Upper lobe of left lung (tissue), 6 donors: Measurements from ENCODE around the gene NFASC. TPM values are rescaled to one million over a fixed set of nuclear protein-coding genes. Genes with fewer than 3 reads are reported as not detected.

Experiments
- ATAC-seq, 2 donors: fragments of 200-7000 bp; cut with Tn5 transposase; one replicate each; pipeline ENCODE4 v1.9.1; 2022; ENCODE audit warnings: mild to moderate bottlenecking in 2 of 2, moderate library complexity in 2 of 2; ENCODE audit not compliant: low FRiP score in 2 of 2
- DNase-seq, 2 donors: peaks; one replicate each; pipeline ENCODE4 v3.0.0-alpha.2; 2019 to 2020
- H3K27ac ChIP-seq, 4 donors: fragments of 200-600 bp; sonication (generic); one replicate each; pipeline ENCODE4 v1.5.1; 2016 to 2019
- H3K27me3 ChIP-seq, 4 donors: fragments of 200-600 bp; sonication (generic); one replicate each; pipeline ENCODE4 v1.5.1; 2017 to 2019
- H3K36me3 ChIP-seq, 4 donors: fragments of 200-600 bp; sonication (generic); one replicate each; pipeline ENCODE4 v1.5.1; 2016 to 2019
- H3K4me1 ChIP-seq, 4 donors: fragments of 200-600 bp; sonication (generic); one replicate each; pipeline ENCODE4 v1.5.1; 2018 to 2019
- H3K4me3 ChIP-seq, 4 donors: fragments of 200-600 bp; sonication (generic); one replicate each; pipeline ENCODE4 v1.5.1; 2017 to 2019; ENCODE audit warnings: mild to moderate bottlenecking in 2 of 4, moderate library complexity in 1 of 4
- H3K9me3 ChIP-seq, 4 donors: fragments of 200-600 bp; sonication (generic); one replicate each; pipeline ENCODE4 v1.5.1; 2018 to 2019
- CTCF ChIP-seq, 6 experiments: fragments of 450-650 bp in 4 of 6; fragments of 200-600 bp in 2 of 6; sonication (generic) in 2 of 6; IDR thresholded peaks; one replicate each; pipeline ENCODE4 v1.5.1; 2016 to 2019; ENCODE audit warnings: antibody characterized with exemption in 6 of 6
- EP300 ChIP-seq, 4 donors: sonication (generic); formaldehyde crosslinking; IDR thresholded peaks; one replicate each; pipeline ENCODE4 v1.5.1; 2017; ENCODE audit warnings: antibody characterized with exemption in 4 of 4, control low read depth in 2 of 4
- POLR2A ChIP-seq, 4 donors: fragments of 450-650 bp; IDR thresholded peaks; one replicate each; pipeline ENCODE4 v1.5.1; 2016 to 2017; ENCODE audit warnings: antibody characterized with exemption in 4 of 4, mild to moderate bottlenecking in 2 of 4
- POLR2AphosphoS5 ChIP-seq, 2 donors: sonication (generic); formaldehyde crosslinking; IDR thresholded peaks; one replicate each; pipeline ENCODE4 v1.5.1; 2017; ENCODE audit warnings: antibody characterized with exemption in 2 of 2
- WGBS, 2 donors: methylation state at CpG; one replicate each; pipeline ENCODE4 v1.1.5; 2017 to 2018; 5-methylcytosine and 5-hydroxymethylcytosine counted together
- total RNA-seq, 6 donors: library from RNA; depleted of rRNA in 4 of 6; stranded (reverse); fragments of >200 nt in 4 of 6; gene quantifications; one replicate each; pipeline versions ENCODE4 v1.1.0 to v1.2.1, GENCODE V29; 2016 to 2021
- donor health status: DM: no; HTN: no; CAD: no; lungs with moderate emphysema.
- donor health status: DM: no; HTN: yes; CAD: no; lungs with severe emphysema.

Gene NFASC
- total RNA-seq, 6 donors from 2014 or later: 5.5 to 16.8 (median 6.9) TPM

GRCh38 chr1:204842369-204842768 lies 28.3 kb upstream of the NFASC start:
- no peak for ATAC-seq
- TF ChIP-seq EP300 (IDR thresholded peaks at IDR 0.05) (no peak), POLR2AphosphoS5 (IDR thresholded peaks at IDR 0.05) (no peak), CTCF (IDR thresholded peaks at IDR 0.05) (no peak), POLR2A (IDR thresholded peaks at IDR 0.05) (no peak)

GRCh38 chr1:204842892-204843291 lies 27.8 kb upstream of the NFASC start:
- H3K9me3 ChIP-seq: no peaks in the 10 kb centered on the region
- H3K36me3 ChIP-seq: no peaks in the 10 kb centered on the region
- no peak overlapping the region for H3K4me3 ChIP-seq
- H3K4me1 ChIP-seq: no peaks in the 10 kb centered on the region
- TF ChIP-seq POLR2AphosphoS5 (IDR thresholded peaks at IDR 0.05) (no peak), CTCF (IDR thresholded peaks at IDR 0.05) (no peak), POLR2A (IDR thresholded peaks at IDR 0.05) (no peak), EP300 (IDR thresholded peaks at IDR 0.05) (no peak)
- no peak overlapping the region for H3K27ac ChIP-seq
- no peaks in the 10 kb centered on the region for H3K27me3 ChIP-seq
- ATAC-seq: no peak
- DNase-seq: no peak

More at GRCh38 chr1:204842369-204842768, 28.3 kb upstream of the NFASC start:
- whole genome bisulfite sequencing, 2 donors: 80 to 89% methylated on average over 3 of the region's 3 CpGs
- Histone ChIP-seq H3K4me3 (no peak overlapping the region), H3K4me1 (no peaks in the 10 kb centered on the region), H3K9me3 (no peaks in the 10 kb centered on the region), H3K27me3 (no peaks in the 10 kb centered on the region), H3K27ac (no peak overlapping the region), H3K36me3 (no peaks in the 10 kb centered on the region)
- DNase-seq: no peak

GRCh38 chr1:204846546-204846945 lies 24.1 kb upstream of the NFASC start:
- ATAC-seq (no peak), DNase-seq (no peak)
- Histone ChIP-seq H3K9me3 (no peaks in the 10 kb centered on the region), H3K36me3 (no peaks in the 10 kb centered on the region), H3K4me1 (no peaks in the 10 kb centered on the region), H3K27me3 (no peaks in the 10 kb centered on the region), H3K27ac (no peak overlapping the region), H3K4me3 (no peak overlapping the region)
- TF ChIP-seq EP300 (IDR thresholded peaks at IDR 0.05) (no peak), POLR2AphosphoS5 (IDR thresholded peaks at IDR 0.05) (no peak)
- WGBS, 2 donors: 76% methylated on average over 3 of the region's 3 CpGs; no CpG with 5 or more reads in 1 of the 2 donors

- DNase-seq: no peak
- Histone ChIP-seq H3K27ac (no peak overlapping the region), H3K36me3 (no peaks in the 10 kb centered on the region), H3K4me1 (no peaks in the 10 kb centered on the region), H3K4me3 (no peak overlapping the region), H3K27me3 (no peaks in the 10 kb centered on the region), H3K9me3 (no peaks in the 10 kb centered on the region)
- no peak for ATAC-seq
- TF ChIP-seq POLR2AphosphoS5 (IDR thresholded peaks at IDR 0.05) (no peak), EP300 (IDR thresholded peaks at IDR 0.05) (no peak), CTCF (IDR thresholded peaks at IDR 0.05) (no peak), POLR2A (IDR thresholded peaks at IDR 0.05) (no peak)
- 69 to 72% methylated on average over 5 of the region's 5 CpGs for WGBS, 2 donors
Measured at GRCh38 chr1:204848579-204848978, 22.1 kb upstream of the NFASC start.

GRCh38 chr1:204852854-204853253 lies 17.8 kb upstream of the NFASC start:
- Histone ChIP-seq H3K27me3 (no peaks in the 10 kb centered on the region), H3K9me3 (no peaks in the 10 kb centered on the region), H3K36me3 (no peaks in the 10 kb centered on the region), H3K27ac (no peak overlapping the region), H3K4me1 (no peaks in the 10 kb centered on the region), H3K4me3 (no peak overlapping the region)
- no peak for DNase-seq
- no peak for ATAC-seq
- 71 to 100% methylated on average over 2 of the region's 2 CpGs for WGBS, 2 donors
- no peak for TF ChIP-seq EP300 (IDR thresholded peaks at IDR 0.05)
- TF ChIP-seq POLR2A (IDR thresholded peaks at IDR 0.05): no peak
- TF ChIP-seq CTCF (IDR thresholded peaks at IDR 0.05): no peak
- no peak for TF ChIP-seq POLR2AphosphoS5 (IDR thresholded peaks at IDR 0.05)
